Sigmoid colon (tissue), 7 donors: ENCODE data around the gene PCDHGA1. TPM values are rescaled to one million over a fixed set of nuclear protein-coding genes. Genes with fewer than 3 reads are reported as not detected.

Experiments used
- DNase-seq: peaks from one replicate; pipeline ENCODE4 v3.0.0-alpha.2; 2019
- H3K27ac ChIP-seq, 4 donors: fragments of 200-600 bp; sonication (generic); one replicate each; pipeline ENCODE4 v1.5.1; 2016 to 2019; ENCODE audit warnings: mild to moderate bottlenecking in 1 of 4
- H3K27me3 ChIP-seq, 3 donors: fragments of 200-600 bp; sonication (generic); one replicate each; pipeline ENCODE4 v1.5.1; 2019; ENCODE audit warnings: mild to moderate bottlenecking in 1 of 3
- H3K36me3 ChIP-seq, 4 donors: fragments of 200-600 bp; sonication (generic); one replicate each; pipeline ENCODE4 v1.5.1; 2016 to 2019
- H3K4me1 ChIP-seq, 4 donors: fragments of 200-600 bp; sonication (generic); one replicate each; pipeline ENCODE4 v1.5.1; 2017 to 2019
- H3K4me3 ChIP-seq, 4 donors: fragments of 200-600 bp; sonication (generic); one replicate each; pipeline ENCODE4 v1.5.1; 2017 to 2019; ENCODE audit warnings: mild to moderate bottlenecking in 2 of 4, moderate library complexity in 1 of 4
- H3K9me3 ChIP-seq, 4 donors: fragments of 200-600 bp in 3 of 4; sonication (generic) in 3 of 4; one replicate each; pipeline versions ENCODE4 v1.5.1 to v1.6.1; 2013 to 2019
- EP300 ChIP-seq, 4 donors: sonication (generic); formaldehyde crosslinking; IDR thresholded peaks; one replicate each; pipeline ENCODE4 v1.6.1; 2017; ENCODE audit warnings: antibody characterized with exemption in 4 of 4
- POLR2A ChIP-seq, 2 donors: fragments of 450-650 bp; IDR thresholded peaks; one replicate each; pipeline ENCODE4 v1.6.1; 2016; ENCODE audit warnings: antibody characterized with exemption in 2 of 2, mild to moderate bottlenecking in 2 of 2, moderate library complexity in 2 of 2
- POLR2AphosphoS5 ChIP-seq, 4 donors: sonication (generic); formaldehyde crosslinking; IDR thresholded peaks; one replicate each; pipeline ENCODE4 v1.6.1; 2017; ENCODE audit warnings: antibody characterized with exemption in 4 of 4
- WGBS, 2 donors: extraction: QIAGEN DNeasy Blood & Tissue Kit; methylation state at CpG; one replicate each; pipeline ENCODE4 v1.1.7; 2013; 5-methylcytosine and 5-hydroxymethylcytosine counted together
- intact Hi-C: fragments of 100-400 bp; cut with DNase I; formaldehyde crosslinking; loops from one replicate; pipeline ENCODE4 v1.15.1; 2023
- polyA plus RNA-seq, 3 donors: library from polyadenylated mRNA; stranded (reverse); fragments of 200-250 nt; gene quantifications; one replicate each; pipeline ENCODE4 v1.2.3, GENCODE V29; 2013
- total RNA-seq, 4 donors: library from RNA; depleted of rRNA; stranded (reverse); fragments of >200 nt; gene quantifications; one replicate each; pipeline ENCODE4 v1.1.0, GENCODE V29; 2016
- TF ChIP-seq, protein P1 (sequence below), 4 experiments: fragments of 450-650 bp in 3 of 4; fragments of 200-600 bp in 1 of 4; IDR thresholded peaks; one replicate each; pipeline ENCODE4 v1.5.1; 2016 to 2019; ENCODE audit warnings: antibody characterized with exemption in 4 of 4, mild to moderate bottlenecking in 3 of 4, moderate library complexity in 2 of 4
- donor health status: healthy with polysubstance abuse.
- donor health status: Bipolar disorder and iron deficiency.
- donor health status: healthy.

PCDHGA1 gene
- total RNA-seq (1 to 10 TPM in 3 of 4 donors, under 1 TPM in 1; 0.71 to 1.4 (median 1.1) TPM), polyA plus RNA-seq (under 1 TPM in 1 of 3 donors, not detected in 2; 0.26 TPM)

DNA sequence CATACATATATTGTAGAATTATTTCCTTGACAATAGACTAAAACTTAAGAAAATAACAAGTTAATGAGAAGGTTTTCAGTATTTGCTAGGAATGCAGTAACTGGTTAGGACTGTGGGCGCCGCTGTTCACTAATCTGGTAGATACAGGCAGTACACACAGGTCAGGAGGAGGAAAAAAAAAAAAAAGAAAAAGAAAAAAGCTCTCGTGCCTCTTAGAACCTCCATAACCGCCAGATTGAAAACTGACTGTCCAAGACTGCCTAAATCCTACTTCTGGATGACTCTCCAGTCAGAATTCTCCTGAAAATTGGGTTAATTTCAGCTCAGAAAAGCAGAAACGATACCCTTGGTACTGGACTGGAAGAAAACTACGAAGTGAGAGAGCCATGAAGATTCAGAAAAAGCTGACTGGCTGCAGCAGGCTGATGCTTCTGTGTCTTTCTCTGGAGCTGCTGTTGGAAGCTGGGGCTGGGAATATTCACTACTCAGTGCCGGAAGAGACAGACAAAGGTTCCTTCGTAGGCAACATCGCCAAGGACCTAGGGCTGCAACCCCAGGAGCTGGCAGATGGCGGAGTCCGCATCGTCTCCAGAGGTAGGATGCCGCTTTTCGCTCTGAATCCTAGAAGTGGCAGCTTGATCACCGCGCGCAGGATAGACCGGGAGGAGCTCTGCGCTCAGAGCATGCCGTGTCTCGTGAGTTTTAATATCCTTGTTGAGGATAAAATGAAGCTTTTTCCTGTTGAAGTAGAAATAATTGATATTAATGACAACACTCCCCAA lies at the start of gene PCDHGA1:
PCDHGA1 (plus strand) TSS at position 216 of the 782 bp plus-strand sequence.
- H3K4me3 ChIP-seq, result peak within 1 kb of the TSS in 1 of 4 donors; percentile 2
- H3K4me1 ChIP-seq, result peaks cover 0 to 6% (median 0%) of the 10 kb centered on the region in 4 donors
- peaks cover 0 to 21% (median 5%) of the 10 kb centered on the region in 3 donors for H3K27me3 ChIP-seq
- no peak within 1 kb of the TSS for H3K27ac ChIP-seq
- no peak for DNase-seq
- TF ChIP-seq, protein P1, sequence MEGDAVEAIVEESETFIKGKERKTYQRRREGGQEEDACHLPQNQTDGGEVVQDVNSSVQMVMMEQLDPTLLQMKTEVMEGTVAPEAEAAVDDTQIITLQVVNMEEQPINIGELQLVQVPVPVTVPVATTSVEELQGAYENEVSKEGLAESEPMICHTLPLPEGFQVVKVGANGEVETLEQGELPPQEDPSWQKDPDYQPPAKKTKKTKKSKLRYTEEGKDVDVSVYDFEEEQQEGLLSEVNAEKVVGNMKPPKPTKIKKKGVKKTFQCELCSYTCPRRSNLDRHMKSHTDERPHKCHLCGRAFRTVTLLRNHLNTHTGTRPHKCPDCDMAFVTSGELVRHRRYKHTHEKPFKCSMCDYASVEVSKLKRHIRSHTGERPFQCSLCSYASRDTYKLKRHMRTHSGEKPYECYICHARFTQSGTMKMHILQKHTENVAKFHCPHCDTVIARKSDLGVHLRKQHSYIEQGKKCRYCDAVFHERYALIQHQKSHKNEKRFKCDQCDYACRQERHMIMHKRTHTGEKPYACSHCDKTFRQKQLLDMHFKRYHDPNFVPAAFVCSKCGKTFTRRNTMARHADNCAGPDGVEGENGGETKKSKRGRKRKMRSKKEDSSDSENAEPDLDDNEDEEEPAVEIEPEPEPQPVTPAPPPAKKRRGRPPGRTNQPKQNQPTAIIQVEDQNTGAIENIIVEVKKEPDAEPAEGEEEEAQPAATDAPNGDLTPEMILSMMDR (IDR thresholded peaks at IDR 0.05), result no peak
- no peak for TF ChIP-seq POLR2A (IDR thresholded peaks at IDR 0.05)
- TF ChIP-seq POLR2AphosphoS5 (IDR thresholded peaks at IDR 0.05), result no peak
- TF ChIP-seq EP300 (IDR thresholded peaks at IDR 0.05), result no peak
- H3K36me3 ChIP-seq, result no peaks in the 10 kb centered on the region
- H3K9me3 ChIP-seq, result peaks cover 23 to 71% (median 47%) of the 10 kb centered on the region in 4 donors
- WGBS, 2 donors, result 29 to 45% methylated on average over 21 of the region's 21 CpGs
- intact Hi-C loops, result no loop called here

DNA sequence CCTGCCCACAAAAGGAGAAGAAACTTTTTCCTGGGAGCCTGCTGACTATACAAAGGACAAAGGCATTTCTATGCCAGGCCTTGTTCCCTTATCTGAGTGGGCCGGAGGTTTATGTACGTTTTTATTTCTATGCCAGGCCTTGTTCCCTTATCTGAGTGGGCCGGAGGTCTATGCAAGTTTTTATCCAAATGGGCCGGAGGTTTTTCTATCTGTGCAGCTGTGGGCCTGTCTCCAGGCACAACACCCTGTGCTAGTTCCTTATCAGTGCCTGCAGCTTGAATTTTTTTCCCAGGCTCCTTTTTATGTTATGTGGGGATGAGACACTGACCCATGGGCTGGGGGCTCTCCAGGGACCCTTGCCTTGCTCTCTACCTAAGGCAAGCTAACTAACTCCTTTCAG lies 31.9 kb upstream of the PCDHGA1 start:
- no peak for DNase-seq
- Histone ChIP-seq H3K4me1 (no peaks in the 10 kb centered on the region), H3K27me3 (no peaks in the 10 kb centered on the region), H3K4me3 (no peak overlapping the region), H3K36me3 (peaks cover 0 to 7% (median 0%) of the 10 kb centered on the region in 4 donors), H3K9me3 (peaks cover 10 to 75% (median 53%) of the 10 kb centered on the region in 4 donors), H3K27ac (no peak overlapping the region)
- no peak for TF ChIP-seq POLR2AphosphoS5 (IDR thresholded peaks at IDR 0.05)
- TF ChIP-seq EP300 (IDR thresholded peaks at IDR 0.05), result no peak
- no peak for TF ChIP-seq POLR2A (IDR thresholded peaks at IDR 0.05)
- TF ChIP-seq, protein P1 (IDR thresholded peaks at IDR 0.05), result no peak
- WGBS, 2 donors, result 73 to 90% methylated on average over 4 of the region's 4 CpGs
- intact Hi-C loops, result no loop called here

DNA sequence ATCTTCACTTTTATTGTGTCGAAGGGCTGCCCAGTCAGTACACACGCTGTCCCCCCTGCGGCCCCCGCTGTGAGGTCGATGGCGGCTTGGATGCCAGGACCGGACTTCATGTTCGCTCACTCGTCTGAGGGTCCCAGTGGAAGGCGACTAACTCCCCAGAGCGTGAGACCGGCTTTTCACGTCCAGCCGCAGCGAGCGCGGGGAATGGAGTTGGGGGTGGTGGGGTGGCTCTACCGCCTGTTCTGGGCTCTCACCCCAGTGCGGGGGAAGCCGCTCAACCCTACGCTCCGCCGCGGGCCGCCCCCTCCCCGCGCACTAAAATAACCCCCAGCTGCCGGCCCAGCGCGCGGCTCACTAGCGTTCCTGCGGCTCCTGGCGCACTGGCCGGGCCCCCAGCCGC lies 26.6 kb upstream of the PCDHGA1 start, which contains the start of gene SLC25A2:
SLC25A2 (minus strand) TSS at position 294 of the 400 bp plus-strand sequence; CDS start at position 110, 184 bp downstream.
- no peaks in the 10 kb centered on the region for H3K27me3 ChIP-seq
- no peak within 1 kb of the TSS for H3K27ac ChIP-seq
- no peak within 1 kb of the TSS for H3K4me3 ChIP-seq
- H3K4me1 ChIP-seq, result no peaks in the 10 kb centered on the region
- 61 to 87% methylated on average over 36 of the region's 36 CpGs for WGBS, 2 donors
- DNase-seq, result no peak
- H3K36me3 ChIP-seq, result no peaks in the 10 kb centered on the region
- H3K9me3 ChIP-seq, result peaks cover 33 to 75% (median 65%) of the 10 kb centered on the region in 4 donors
- TF ChIP-seq POLR2AphosphoS5 (IDR thresholded peaks at IDR 0.05), result no peak
- TF ChIP-seq POLR2A (IDR thresholded peaks at IDR 0.05), result no peak
- no peak for TF ChIP-seq EP300 (IDR thresholded peaks at IDR 0.05)
- TF ChIP-seq, protein P1 (IDR thresholded peaks at IDR 0.05), result no peak
- intact Hi-C loops, result no loop called here

DNA sequence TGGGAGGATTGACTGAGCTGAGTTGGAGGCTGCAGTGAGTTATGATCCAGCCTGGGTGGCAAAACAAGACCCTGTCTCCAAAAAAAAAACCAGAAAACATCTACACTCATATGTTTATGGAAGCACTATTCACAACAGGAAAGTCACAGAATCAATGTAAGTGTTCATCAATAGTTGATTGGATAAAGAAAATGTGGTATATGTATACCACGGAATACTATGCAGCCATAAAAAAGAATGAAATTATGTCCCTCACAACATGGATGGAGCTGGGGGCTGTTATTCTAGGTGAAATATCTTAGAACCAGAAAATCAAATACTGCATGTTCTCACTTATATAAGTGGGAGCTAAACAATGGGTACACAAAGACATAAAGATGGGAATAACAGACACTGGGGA lies 23.7 kb upstream of the PCDHGA1 start:
- TF ChIP-seq EP300 (IDR thresholded peaks at IDR 0.05) (no peak), POLR2AphosphoS5 (IDR thresholded peaks at IDR 0.05) (no peak), POLR2A (IDR thresholded peaks at IDR 0.05) (no peak)
- TF ChIP-seq, protein P1 (IDR thresholded peaks at IDR 0.05), result no peak
- H3K27ac ChIP-seq, result no peak overlapping the region
- 95 to 97% methylated on average over 1 of the region's 1 CpG for WGBS, 2 donors
- no peak for DNase-seq
- peaks cover 33 to 76% (median 64%) of the 10 kb centered on the region in 4 donors for H3K9me3 ChIP-seq
- no peaks in the 10 kb centered on the region for H3K36me3 ChIP-seq
- intact Hi-C loops, result no loop called here
- no peak overlapping the region for H3K4me3 ChIP-seq
- H3K27me3 ChIP-seq, result no peaks in the 10 kb centered on the region
- no peaks in the 10 kb centered on the region for H3K4me1 ChIP-seq
